ENCODE measurements around the gene SCOC.
A peak's percentile ranks its signal among the peaks of the same experiment; 100 is the strongest.

SCOC gene

DNA sequence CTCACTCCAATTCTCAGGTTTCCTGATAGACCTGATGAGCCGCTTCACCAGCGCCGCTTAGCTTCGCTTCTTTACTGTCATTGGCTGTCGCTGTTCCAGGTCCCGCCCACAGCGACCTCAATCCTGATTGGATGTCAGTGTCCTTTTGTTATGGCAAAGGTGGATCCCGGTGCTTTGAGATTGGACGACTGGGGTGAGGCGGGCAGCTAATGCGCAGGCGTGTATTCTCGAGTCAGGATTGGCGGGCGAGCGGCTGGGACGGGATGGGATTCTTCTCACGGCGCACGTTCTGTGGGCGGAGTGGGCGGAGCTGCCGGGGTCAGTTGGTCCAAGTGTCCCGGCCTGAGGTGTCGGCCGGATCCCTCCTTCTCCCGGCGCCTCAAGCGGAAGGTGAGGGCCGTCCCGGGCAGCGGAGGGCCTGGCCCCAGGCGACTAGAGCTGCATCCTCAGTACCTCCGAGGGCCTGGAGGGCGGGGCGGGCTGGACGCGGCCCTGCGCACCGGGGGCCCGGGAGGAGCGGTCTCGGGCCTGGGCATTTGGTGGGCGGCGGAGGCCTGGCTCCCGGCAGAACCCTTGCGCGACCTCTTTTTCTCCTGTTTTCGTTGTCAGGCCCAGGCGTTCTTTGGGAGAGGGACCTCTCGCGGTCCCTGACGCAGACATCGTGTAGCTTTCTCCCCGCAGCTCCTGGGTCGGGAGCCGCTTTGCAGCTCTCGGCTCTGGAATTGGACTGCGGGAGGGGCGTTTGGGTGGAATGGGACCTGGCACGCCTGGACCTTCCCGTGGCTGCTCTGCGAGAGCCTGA, at the start of gene SCOC:
TSS of gene SCOC (plus strand) at position 319 of the 802 bp plus-strand sequence. CDS start 5,525 bp downstream, outside the sequence.
- peak; percentile 96 for DNase-seq (ENCODE audit: low read depth)

DNA sequence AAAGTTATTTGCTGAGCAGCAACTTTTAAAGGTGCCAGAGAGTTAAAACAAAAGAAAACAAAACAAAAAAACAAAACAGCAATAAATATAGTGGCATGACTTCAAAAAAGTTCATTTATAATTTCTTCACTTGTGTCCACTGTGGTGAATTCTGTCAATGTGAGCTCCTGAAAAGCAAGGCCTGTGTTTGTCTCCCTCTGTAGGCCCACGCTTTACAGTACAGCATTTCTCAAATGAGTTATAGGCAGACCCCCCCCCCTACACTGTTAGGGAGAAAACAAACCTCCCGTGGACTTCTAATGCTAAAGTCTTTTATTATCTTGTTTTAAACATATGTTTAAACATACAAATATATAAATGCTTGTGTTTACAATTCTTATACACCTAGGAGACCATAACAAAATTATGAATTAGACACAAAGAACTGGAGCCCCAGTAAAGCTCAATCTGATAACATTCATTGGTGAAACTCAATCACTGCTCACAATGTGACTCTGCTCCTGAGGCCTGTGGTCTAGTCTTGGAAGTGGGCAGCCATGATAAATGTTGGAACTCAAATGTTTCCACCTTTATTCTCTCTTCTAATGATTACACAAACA, 47.0 kb upstream of the SCOC start:
- DNase-seq (ENCODE audit: low read depth) = no peak

- DNase-seq (ENCODE audit: low read depth) = no peak
Measured at GRCh38 chr4:140330311-140330900, 43.0 kb upstream of the SCOC start.

- no peak for DNase-seq (ENCODE audit: low read depth)
Measured at GRCh38 chr4:140331245-140331644, 42.2 kb upstream of the SCOC start.

- DNase-seq (ENCODE audit: low read depth) = no peak
Measured at GRCh38 chr4:140331876-140332275, 41.6 kb upstream of the SCOC start.

DNA sequence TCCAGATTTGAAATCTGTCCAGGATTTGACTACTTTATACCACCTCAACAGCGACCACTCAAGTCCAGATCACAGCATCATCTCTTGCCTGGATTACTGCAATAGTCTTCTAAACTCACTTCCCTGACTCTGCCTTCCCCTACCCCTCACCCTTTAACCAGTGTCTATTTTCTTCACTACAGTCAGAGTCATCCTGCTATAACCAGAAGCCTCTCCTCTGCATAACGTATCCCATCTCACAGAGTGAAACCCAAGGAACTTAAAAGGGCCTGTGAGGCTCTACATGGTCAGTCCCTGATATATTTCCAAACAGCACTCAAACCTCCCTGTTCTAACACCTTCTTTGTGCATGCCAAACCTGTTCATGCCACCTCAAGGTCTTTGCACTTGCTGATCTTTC, 40.7 kb upstream of the SCOC start:
- DNase-seq (ENCODE audit: low read depth) = no peak

- DNase-seq (ENCODE audit: low read depth) = no peak
Measured at GRCh38 chr4:140333523-140333922, 39.9 kb upstream of the SCOC start.

DNA sequence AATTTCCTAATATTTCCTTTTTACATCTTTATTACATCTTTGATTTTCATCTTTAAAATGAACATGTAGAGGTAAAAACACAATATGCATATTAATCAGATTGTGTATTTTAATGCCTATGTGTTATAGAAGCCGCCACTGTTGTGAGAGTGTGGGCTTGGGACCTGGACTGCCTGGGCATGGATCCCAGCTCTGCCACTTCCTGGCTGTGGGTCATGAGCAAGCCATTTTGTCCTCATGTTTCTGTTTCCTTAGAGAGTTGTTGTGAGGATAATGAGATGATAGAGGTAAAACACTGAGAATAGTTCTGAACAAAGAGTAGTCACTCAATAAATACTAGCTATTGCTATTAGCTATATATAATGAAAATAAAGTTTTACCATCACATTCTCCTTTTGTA, 38.4 kb upstream of the SCOC start:
- DNase-seq (ENCODE audit: low read depth) = no peak

DNA sequence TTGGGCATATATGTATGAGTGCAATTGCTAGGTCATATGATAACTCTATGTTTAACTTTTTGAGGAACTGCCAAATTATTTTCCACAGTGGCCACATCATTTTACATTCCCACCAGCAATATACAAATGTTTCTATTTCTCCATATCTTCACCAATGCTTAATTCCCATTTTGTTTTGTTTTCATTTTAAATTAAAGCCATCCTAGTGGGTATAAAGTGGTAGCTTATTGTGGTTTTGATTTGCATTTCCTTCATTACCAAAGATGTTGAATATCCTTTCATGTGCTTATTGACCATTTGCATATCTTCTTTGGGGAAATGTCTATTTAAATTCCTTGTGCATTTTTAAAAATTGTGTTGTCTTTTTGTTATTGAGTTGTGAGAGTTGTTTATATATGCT, 36.7 kb upstream of the SCOC start:
- no peak for DNase-seq (ENCODE audit: low read depth)

- DNase-seq (ENCODE audit: low read depth) = no peak
Measured at GRCh38 chr4:140342620-140343019, 30.8 kb upstream of the SCOC start.

GRCh38 chr4:140343303-140343702, 30.1 kb upstream of the SCOC start:
- no peak for DNase-seq (ENCODE audit: low read depth)

- DNase-seq (ENCODE audit: low read depth) = no peak
Measured at GRCh38 chr4:140344101-140344500, 29.3 kb upstream of the SCOC start.

DNA sequence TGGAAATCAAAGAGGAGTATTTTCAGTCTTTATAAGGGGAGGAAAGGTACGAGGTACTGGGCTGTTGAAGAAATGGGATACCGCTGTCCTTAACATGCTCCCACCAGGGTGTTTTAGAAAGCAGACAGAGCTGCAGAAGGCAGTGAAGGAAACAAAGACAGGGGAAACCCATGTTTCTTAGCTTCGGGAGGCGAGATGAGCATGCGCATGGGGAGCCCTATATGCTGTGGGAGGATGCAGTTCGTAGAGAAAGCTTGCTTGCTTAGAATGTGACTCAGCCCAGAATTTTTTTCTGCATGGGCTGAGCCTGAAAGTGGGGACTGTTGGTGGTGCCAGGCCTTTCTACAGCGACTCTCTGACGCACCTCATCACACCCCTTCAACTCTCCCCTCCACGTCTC, 28.8 kb upstream of the SCOC start:
- no peak for DNase-seq (ENCODE audit: low read depth)

DNA sequence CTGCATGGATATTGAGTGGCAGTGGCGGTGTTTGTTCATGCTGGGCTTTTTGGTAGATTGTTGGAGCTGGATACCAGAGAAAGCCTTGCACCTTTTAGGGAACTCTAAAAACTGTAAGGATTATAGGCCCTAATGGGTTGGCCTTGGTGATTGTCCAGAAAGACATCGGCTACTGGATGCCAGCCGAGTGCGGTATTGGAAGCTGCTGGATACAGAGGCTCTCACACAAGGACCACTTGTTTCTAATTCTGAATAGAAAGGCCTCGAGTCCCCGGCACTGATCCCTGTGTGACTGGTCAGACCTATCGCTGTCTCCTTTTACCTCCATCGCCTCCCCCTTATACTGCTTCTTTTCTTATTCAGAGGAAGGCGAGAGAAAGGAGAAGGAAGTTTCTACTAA, 27.3 kb upstream of the SCOC start:
- DNase-seq (ENCODE audit: low read depth) = no peak

DNA sequence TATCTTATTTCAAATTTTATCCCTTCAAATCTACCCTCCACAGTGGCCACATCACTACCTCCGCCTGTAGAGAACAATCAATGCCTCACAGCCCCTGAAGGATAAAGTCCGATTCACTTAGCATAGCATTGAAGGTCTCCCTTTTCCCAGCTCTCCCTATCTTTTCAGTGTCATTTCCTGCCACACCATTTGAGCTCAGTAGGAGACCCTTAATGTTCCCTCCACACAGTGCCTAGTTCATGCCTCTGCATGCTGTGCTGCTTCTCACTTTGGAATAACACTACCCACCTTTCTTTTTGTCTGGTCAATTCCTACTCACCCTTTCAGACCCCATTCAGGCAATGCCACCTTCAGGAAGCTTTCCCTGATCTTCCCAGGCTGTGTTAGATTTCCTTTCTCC, 23.6 kb upstream of the SCOC start:
- DNase-seq (ENCODE audit: low read depth) = no peak

- DNase-seq (ENCODE audit: low read depth) = no peak
Measured at GRCh38 chr4:140351093-140352075, 22.1 kb upstream of the SCOC start.

DNA sequence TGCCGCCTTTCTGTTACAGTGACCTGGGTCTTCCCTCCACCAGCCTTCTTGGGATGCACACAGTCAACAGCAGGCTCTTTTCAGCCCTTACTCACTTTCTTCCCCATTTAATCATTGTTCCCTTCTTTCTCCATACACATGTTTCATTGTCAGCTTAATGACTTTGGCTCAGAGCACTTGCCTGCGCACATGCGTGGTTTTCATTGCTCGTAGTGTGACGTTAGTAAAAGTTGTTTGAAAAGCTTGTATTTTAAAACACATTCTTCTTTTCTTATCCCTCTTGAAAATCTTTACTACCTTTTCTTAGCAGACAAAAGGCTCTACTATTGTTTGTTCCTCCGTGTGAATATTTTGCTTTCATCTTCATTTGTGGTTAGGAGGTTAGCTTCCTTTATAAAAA, 19.7 kb upstream of the SCOC start:
- no peak for DNase-seq (ENCODE audit: low read depth)

DNA sequence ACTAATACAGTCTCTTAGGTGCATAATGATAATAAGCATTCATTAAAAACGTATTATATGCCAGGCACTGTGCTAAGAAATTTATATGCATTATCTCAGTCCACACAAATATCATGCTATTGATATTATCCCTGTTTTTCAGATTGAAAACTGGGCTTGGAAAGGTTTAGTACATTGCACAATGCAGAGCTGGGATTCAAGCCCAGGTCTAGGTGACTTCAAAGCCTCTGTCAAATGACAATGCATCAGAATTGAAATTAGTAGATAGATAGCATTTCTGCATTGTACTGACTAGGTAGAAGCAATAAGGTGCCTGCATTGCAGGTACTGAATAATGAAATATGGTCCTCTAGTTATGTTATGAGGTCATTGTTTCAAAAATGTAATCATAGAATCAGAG, 18.2 kb upstream of the SCOC start:
- DNase-seq (ENCODE audit: low read depth) = no peak

- no peak for DNase-seq (ENCODE audit: low read depth)
Measured at GRCh38 chr4:140357868-140358267, 15.6 kb upstream of the SCOC start.

GRCh38 chr4:140358281-140358680, 15.2 kb upstream of the SCOC start:
- DNase-seq (ENCODE audit: low read depth) = no peak

DNA sequence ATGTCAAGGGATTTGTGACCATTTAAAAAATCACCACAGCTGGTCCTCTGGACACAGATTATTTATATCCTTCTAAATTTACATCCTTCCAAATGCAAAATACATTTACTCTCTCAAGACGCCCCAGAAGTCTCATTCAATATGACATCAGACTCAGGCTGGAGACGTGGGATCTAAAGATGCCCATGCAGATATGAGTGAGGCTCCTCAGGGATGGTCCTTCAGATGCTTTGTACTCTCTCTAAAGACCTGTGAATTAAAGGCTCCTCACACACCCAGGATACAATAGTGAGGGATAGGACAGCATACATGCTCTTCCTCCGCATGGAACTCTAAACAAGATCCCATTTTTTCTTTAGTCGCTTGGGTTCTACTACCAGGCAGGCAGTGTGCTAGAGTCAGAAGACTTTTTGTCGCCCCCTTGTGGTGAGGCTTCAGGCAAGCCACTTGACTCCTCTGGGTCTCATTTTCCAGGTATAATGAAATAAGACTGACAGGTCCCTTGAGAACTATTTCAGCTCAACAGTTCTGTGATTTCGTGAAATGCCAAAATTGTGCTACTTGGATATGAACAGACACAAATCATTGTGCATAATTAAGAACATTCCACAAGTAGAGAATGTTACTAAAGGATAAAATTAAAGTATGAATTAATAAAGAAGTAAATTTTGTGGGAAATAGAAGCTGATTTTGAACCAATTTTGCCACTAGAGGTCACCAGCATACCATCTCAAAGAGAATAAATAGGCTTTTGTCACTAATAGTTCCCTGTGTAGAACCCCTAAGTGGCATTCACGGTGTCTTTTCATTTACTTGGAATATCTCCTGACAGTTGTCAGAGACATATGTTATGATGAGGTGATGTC, 13.7 kb upstream of the SCOC start:
- no peak for DNase-seq (ENCODE audit: low read depth)

Measured in GM04503 (cell line).